Progenitor cell of endocrine pancreas (in vitro differentiated cells): Measurements from ENCODE around the gene TLE1. TPM values are rescaled to one million over a fixed set of nuclear protein-coding genes. Genes with fewer than 3 reads are reported as not detected.

ENCODE experiments used
- DNase-seq: peaks from one replicate; pipeline ENCODE4 v3.0.0; 2021; ENCODE audit warnings: low spot score; ENCODE audit not compliant: unreplicated experiment
- H3K27ac Mint-ChIP-seq: 2 replicates; pipeline ENCODE4 v1.8.0; 2021; ENCODE audit warnings: mild to moderate bottlenecking, moderate library complexity, mixed read lengths
- H3K27me3 Mint-ChIP-seq: 2 replicates; pipeline ENCODE4 v1.8.0; 2021; ENCODE audit warnings: mixed read lengths
- H3K36me3 Mint-ChIP-seq: 2 replicates; pipeline ENCODE4 v1.8.0; 2022; ENCODE audit warnings: mixed read lengths; ENCODE audit not compliant: insufficient read depth
- H3K4me1 Mint-ChIP-seq: 2 replicates; pipeline ENCODE4 v1.8.0; 2021; ENCODE audit warnings: low read depth, mixed read lengths
- H3K4me3 Mint-ChIP-seq: 2 replicates; pipeline ENCODE4 v1.8.0; 2021; ENCODE audit warnings: low read depth, mild to moderate bottlenecking, moderate library complexity, mixed read lengths
- H3K9me3 Mint-ChIP-seq: 2 replicates; pipeline ENCODE4 v1.8.0; 2021; ENCODE audit warnings: low read depth, mixed read lengths
- CTCF ChIP-seq: fragments of 200-600 bp; sonication (generic); IDR thresholded peaks from one replicate; pipeline ENCODE4 v1.5.0; 2021; ENCODE audit warnings: antibody characterized with exemption, mild to moderate bottlenecking; ENCODE audit not compliant: unreplicated experiment
- total RNA-seq: library from RNA; stranded (reverse); gene quantifications from 2 replicates; pipeline ENCODE4 v1.2.1, GENCODE V29; 2021

TLE1 gene
- total RNA-seq, 1 donor from 2014 or later: 68.7 TPM

- Mint-ChIP-seq H3K36me3 (peaks cover 57% of the 10 kb centered on the region), H3K27ac (no peak overlapping the region), H3K4me3 (no peak overlapping the region), H3K4me1 (peaks cover 16% of the 10 kb centered on the region), H3K27me3 (no peaks in the 10 kb centered on the region), H3K9me3 (no peaks in the 10 kb centered on the region)
- no peak for DNase-seq
- TF ChIP-seq CTCF: no peak
These were observed 84.8 kb downstream of the TLE1 start for GRCh38 chr9:81604306-81605169.

GRCh38 chr9:81602887-81603680 is 86.3 kb downstream of the TLE1 start:
- no peaks in the 10 kb centered on the region for H3K27me3 Mint-ChIP-seq
- TF ChIP-seq CTCF: no peak
- no peak overlapping the region for H3K27ac Mint-ChIP-seq
- DNase-seq: no peak
- peaks cover 17% of the 10 kb centered on the region for H3K4me1 Mint-ChIP-seq
- H3K4me3 Mint-ChIP-seq: no peak overlapping the region
- peaks cover 54% of the 10 kb centered on the region for H3K36me3 Mint-ChIP-seq
- no peaks in the 10 kb centered on the region for H3K9me3 Mint-ChIP-seq

GRCh38 chr9:81601639-81602623 is 87.4 kb downstream of the TLE1 start:
- no peak for TF ChIP-seq CTCF
- DNase-seq: no peak
- Mint-ChIP-seq H3K4me1 (peaks cover 17% of the 10 kb centered on the region), H3K4me3 (no peak overlapping the region), H3K9me3 (no peaks in the 10 kb centered on the region), H3K27me3 (no peaks in the 10 kb centered on the region), H3K27ac (no peak overlapping the region), H3K36me3 (peaks cover 48% of the 10 kb centered on the region)

- H3K4me1 Mint-ChIP-seq: peaks cover 19% of the 10 kb centered on the region
- peaks cover 49% of the 10 kb centered on the region for H3K36me3 Mint-ChIP-seq
These were observed 88.7 kb downstream of the TLE1 start for GRCh38 chr9:81600631-81601030.

More at GRCh38 chr9:81600631-81601030, 88.7 kb downstream of the TLE1 start:
- Mint-ChIP-seq H3K4me3 (no peak overlapping the region), H3K9me3 (no peaks in the 10 kb centered on the region), H3K27ac (no peak overlapping the region), H3K27me3 (no peaks in the 10 kb centered on the region)
- no peak for TF ChIP-seq CTCF
- no peak for DNase-seq
